HG03432 (cell line): ENCODE measurements around the gene ANP32B.

ENCODE experiments used
- ATAC-seq: cut with Tn5 transposase; IDR thresholded peaks from one replicate; pipeline ENCODE4 v1.9.1; 2021; ENCODE audit warnings: mild to moderate bottlenecking, moderate library complexity; ENCODE audit not compliant: unreplicated experiment

The ANP32B gene

DNA sequence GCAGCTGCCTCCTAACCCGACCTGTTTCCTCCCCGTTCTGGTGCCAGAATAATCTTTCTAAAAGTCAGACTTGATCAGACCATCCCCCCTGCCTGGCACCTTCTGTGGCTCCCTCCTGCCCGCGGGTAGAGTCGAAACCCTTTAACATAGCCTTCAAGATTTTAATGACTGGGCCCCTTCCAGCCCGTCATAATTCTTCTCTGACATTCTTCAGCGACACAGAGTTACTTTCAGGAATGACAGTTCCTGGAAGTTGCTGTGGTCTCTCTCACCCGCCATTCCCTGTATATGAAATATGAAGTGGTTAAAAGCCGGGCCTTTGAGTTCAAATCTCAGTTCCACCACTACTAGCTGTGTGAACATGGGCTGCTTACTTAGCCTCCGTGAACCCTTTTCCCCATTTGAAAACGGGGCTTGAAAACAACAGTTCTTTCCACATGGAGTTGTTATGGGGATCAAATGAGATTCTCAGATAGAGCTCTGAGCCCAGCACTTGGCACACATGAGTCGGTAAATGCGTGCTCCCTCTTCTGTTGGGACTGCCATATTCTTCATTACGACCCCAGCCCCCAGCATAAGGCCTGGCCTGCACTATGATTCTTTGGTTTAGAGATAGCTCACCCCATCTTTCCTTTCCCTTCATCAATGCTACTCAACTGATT, 74.1 kb downstream of the ANP32B start:
- ATAC-seq = no peak

DNA sequence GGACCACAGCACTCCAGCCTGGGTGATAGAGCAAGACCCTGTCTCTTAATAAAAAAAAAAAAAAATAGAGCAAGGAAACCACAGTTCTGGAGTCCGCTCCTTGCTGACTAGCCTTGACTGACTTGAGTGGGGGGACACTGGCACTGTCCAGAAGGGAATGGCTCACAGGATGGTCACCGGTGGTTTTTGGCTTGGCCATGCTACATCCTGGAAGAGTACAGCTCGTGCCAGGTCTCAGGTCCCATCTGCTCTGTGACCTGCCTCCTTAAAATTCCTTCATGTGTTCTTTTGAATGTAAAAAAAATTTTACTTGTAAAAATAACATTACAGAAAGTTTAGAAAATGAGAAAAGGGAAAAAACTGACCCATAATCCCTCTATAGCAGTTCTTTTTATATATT, 79.0 kb downstream of the ANP32B start:
- ATAC-seq = no peak

DNA sequence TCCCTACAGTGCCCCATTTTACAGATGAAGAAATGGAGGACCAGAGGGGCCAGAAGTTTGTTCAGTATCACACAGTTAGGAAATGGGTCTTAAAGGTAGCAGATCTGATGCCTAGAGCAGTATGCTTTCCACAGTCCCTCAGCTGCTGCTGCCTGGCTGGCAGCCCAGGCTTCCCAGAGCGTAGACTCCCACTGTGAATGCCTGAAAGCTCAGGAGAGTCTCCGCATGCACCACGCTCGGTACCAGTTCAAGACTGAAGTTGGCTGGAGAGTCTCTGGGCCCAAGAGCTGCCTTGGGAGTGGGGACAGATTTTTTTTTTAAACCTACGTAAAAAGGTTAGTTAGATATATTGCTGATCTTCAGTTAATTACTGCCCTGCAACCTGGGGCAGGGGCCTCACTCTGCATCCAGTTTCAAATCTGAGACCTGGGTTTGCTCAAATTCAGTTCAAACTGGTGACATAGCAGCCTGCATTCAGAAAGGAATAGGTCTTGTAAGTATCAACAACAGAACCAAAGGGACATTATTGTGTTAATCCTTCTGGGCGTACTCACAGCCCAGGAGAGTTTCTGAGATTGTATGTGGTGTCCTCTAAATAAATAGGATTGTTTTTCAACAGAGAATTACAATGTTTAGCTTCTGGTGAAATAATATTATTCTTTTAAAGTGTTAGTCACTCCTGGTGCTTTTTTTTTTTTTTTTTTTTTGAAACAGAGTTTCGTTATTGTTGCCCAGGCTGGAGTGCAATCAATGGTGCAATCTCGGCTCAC, 81.7 kb downstream of the ANP32B start:
- ATAC-seq = no peak
